ENCODE results near the gene ACYP2. TPM values are rescaled to one million over a fixed set of nuclear protein-coding genes. Genes with fewer than 3 reads are reported as not detected.

The ACYP2 gene
- total and polyA plus RNA-seq, 2 donors (not counting 1 experiment from before 2014, with no cell fraction given): 14.0 to 17.2 TPM

DNA sequence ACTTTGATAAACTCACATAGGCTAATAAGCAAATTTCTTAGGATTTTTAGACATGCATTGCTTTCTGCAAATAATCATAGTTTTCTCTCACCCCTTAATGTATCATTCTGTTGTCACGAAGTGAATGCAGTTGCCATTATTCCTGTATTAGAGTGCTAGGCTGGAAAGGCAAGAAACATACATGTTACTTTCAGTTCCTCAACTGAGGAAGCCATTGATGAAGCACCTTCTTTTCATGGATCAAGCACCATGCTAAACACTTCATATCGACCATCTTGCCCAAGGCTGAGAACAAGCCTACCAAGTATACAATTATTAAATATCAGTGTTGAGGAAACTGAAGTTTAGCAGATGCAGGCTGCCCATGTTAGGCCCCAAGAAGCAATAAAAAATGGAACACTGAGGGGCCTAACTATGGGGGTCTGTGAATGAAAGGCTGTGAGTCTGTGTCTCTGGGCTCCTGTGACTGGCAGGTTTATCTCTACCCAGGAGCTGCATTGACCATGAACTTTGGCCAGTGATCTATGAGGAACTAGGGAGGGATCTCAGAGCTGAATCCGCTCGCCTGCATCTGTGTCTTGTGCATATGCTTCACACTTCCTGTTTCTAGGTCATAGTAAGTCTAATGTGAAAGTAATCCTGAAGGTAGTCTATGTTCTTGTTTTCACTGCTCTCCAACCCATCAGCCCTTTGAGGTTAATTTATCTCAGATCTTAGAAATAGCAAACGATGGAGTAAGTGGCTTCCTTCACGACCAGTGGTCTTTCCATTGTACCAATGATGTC is 156.6 kb downstream of the ACYP2 start:
- TF ChIP-seq CTCF (IDR thresholded peaks at IDR 0.05) (no peak), EZH2 (IDR thresholded peaks at IDR 0.05; ENCODE audit: borderline replicate concordance, insufficient read depth, low read depth, low read length, poor library complexity, severe bottlenecking) (no peak)
- Histone ChIP-seq H2AFZ (ENCODE audit: insufficient read depth, low read depth, low read length, poor library complexity, severe bottlenecking) (peak overlapping the region; percentile 30), H4K20me1 (ENCODE audit: control insufficient read depth, insufficient read depth, low read length, poor library complexity, severe bottlenecking) (no peaks in the 10 kb centered on the region), H3K4me2 (replicated peaks; ENCODE audit: low read depth, low read length, poor library complexity, severe bottlenecking) (peak overlapping the region; percentile 45), H3K4me3 (ENCODE audit: control extremely low read depth in 1 of 5, extremely low read depth in 1 of 5, insufficient read depth in 1 of 5, low read depth in 2 of 5, low read length in 4 of 5) (no peak overlapping the region), H3K4me1 (ENCODE audit: control insufficient read depth in 2 of 2, insufficient read depth in 2 of 2, low read length in 2 of 2) (peaks cover 18% of the 10 kb centered on the region in 2 donors), H3K9me3 (ENCODE audit: control extremely low read depth in 1 of 3, control insufficient read depth in 2 of 3, insufficient read depth in 1 of 3, low read length in 2 of 3) (no peaks in the 10 kb centered on the region), H3K36me3 (replicated peaks in 1 of 2; ENCODE audit: control extremely low read depth in 1 of 2, control insufficient read depth in 1 of 2, extremely low read depth in 1 of 2, insufficient read depth in 2 of 2, low read length in 1 of 2) (peaks cover 1 to 4% of the 10 kb centered on the region in 2 experiments), H3K27ac (ENCODE audit: low read length in 2 of 2) (peak overlapping the region; percentile 30 to 66), H3K9ac (ENCODE audit: low read length) (no peak overlapping the region), H3K79me2 (ENCODE audit: control insufficient read depth, insufficient read depth, low read length) (no peaks in the 10 kb centered on the region), H3K27me3 (replicated peaks in 1 of 4; ENCODE audit: control extremely low read depth in 1 of 4, control insufficient read depth in 3 of 4, insufficient read depth in 4 of 4, low read length in 3 of 4) (no peaks in the 10 kb centered on the region)
- H3K9me3 Mint-ChIP-seq (ENCODE audit: insufficient read depth): no peaks in the 10 kb centered on the region
- POLR2A ChIA-PET: no interaction called here
- peak overlapping the region; percentile 12 for H3K4me3 Mint-ChIP-seq
- H3K27ac Mint-ChIP-seq: peak overlapping the region; percentile 54
- DNase-seq: peak; percentile 50
- peak; percentile 56 for ATAC-seq (ENCODE audit: low read depth)
- CTCF ChIA-PET: no interaction called here
- H3K4me1 Mint-ChIP-seq: peaks cover 17% of the 10 kb centered on the region
- intact Hi-C loops (cut with micrococcal nuclease): no loop called here
- no peaks in the 10 kb centered on the region for H3K27me3 Mint-ChIP-seq
- 64% methylated on average over 4 of the region's 6 CpGs for WGBS (ENCODE audit: insufficient coverage)

- TF ChIP-seq CTCF (IDR thresholded peaks at IDR 0.05) (no peak), EZH2 (IDR thresholded peaks at IDR 0.05; ENCODE audit: borderline replicate concordance, insufficient read depth, low read depth, low read length, poor library complexity, severe bottlenecking) (no peak)
- H3K27me3 ChIP-seq (replicated peaks in 1 of 4; ENCODE audit: control extremely low read depth in 1 of 4, control insufficient read depth in 3 of 4, insufficient read depth in 4 of 4, low read length in 3 of 4): no peaks in the 10 kb centered on the region
- H3K9me3 ChIP-seq (ENCODE audit: control extremely low read depth in 1 of 3, control insufficient read depth in 2 of 3, insufficient read depth in 1 of 3, low read length in 2 of 3): no peaks in the 10 kb centered on the region
- no peak overlapping the region for H3K4me2 ChIP-seq (replicated peaks; ENCODE audit: low read depth, low read length, poor library complexity, severe bottlenecking)
- no peak overlapping the region for H3K27ac ChIP-seq (ENCODE audit: low read length in 2 of 2)
- Mint-ChIP-seq H3K27ac (no peak overlapping the region), H3K4me3 (no peak overlapping the region), H3K4me1 (peaks cover 17% of the 10 kb centered on the region), H3K27me3 (no peaks in the 10 kb centered on the region), H3K9me3 (ENCODE audit: insufficient read depth) (no peaks in the 10 kb centered on the region)
- H3K36me3 ChIP-seq (replicated peaks in 1 of 2; ENCODE audit: control extremely low read depth in 1 of 2, control insufficient read depth in 1 of 2, extremely low read depth in 1 of 2, insufficient read depth in 2 of 2, low read length in 1 of 2): peaks cover 1 to 4% of the 10 kb centered on the region in 2 experiments
- H3K4me3 ChIP-seq (ENCODE audit: control extremely low read depth in 1 of 5, extremely low read depth in 1 of 5, insufficient read depth in 1 of 5, low read depth in 2 of 5, low read length in 4 of 5): no peak overlapping the region
- no peak for DNase-seq
- no peak for ATAC-seq (ENCODE audit: low read depth)
- ChIA-PET CTCF (no interaction called here), POLR2A (interaction anchor here (0.6 kb wide), 1 partner anchor 12 kb away, joined by 3 read pairs; no protein-coding TSS in a partner anchor)
- H2AFZ ChIP-seq (ENCODE audit: insufficient read depth, low read depth, low read length, poor library complexity, severe bottlenecking): no peak overlapping the region
- H3K9ac ChIP-seq (ENCODE audit: low read length): no peak overlapping the region
- no peaks in the 10 kb centered on the region for H3K79me2 ChIP-seq (ENCODE audit: control insufficient read depth, insufficient read depth, low read length)
- intact Hi-C loops (cut with micrococcal nuclease): no loop called here
- H3K4me1 ChIP-seq (ENCODE audit: control insufficient read depth in 2 of 2, insufficient read depth in 2 of 2, low read length in 2 of 2): peaks cover 18% of the 10 kb centered on the region in 2 donors
- 100% methylated on average over 1 of the region's 1 CpG for WGBS (ENCODE audit: insufficient coverage)
- no peaks in the 10 kb centered on the region for H4K20me1 ChIP-seq (ENCODE audit: control insufficient read depth, insufficient read depth, low read length, poor library complexity, severe bottlenecking)
Measured at GRCh38 chr2:54274781-54275242, 159.4 kb downstream of the ACYP2 start.
